ENCODE measurements around the gene AFF1. TPM values are rescaled to one million over a fixed set of nuclear protein-coding genes. Genes with fewer than 3 reads are reported as not detected.
"Not testable (repeated sequence)": the region's sequence is repeated elsewhere in the genome, so short reads cannot be mapped to it uniquely, and the experiment has no call there.

Gene AFF1
- total RNA-seq, 1 experiment from 2014 or later: 14.5 TPM

DNA sequence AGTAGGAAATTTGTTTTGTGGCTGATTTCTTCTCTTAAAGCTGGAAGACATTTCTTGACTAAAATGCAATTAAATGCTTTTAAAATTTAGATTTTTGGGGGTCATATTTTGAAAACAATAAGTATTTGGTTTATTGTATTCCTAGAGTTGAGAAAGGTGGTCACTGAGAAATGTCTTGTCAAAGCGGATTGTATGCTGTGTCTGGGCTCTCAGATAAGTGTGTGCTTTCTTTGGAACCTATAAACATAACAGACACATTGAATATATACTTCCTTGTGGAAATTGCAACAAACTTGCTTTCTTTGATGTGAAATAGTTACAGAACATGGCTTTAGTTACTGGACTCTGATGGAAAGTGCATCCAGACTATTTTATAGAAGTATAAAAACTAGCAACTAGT is 75.4 kb downstream of the AFF1 start:
- no peaks in the 10 kb centered on the region for H3K36me3 ChIP-seq
- H3K4me3 ChIP-seq: no peak overlapping the region
- H3K27ac ChIP-seq: no peak overlapping the region
- H3K4me1 ChIP-seq (replicated peaks): peaks cover 34% of the 10 kb centered on the region
- no peak for DNase-seq (ENCODE audit: low read depth in 1 of 2, low spot score in 2 of 2)
- H3K27me3 ChIP-seq (replicated peaks): no peaks in the 10 kb centered on the region
- no peaks in the 10 kb centered on the region for H3K9me3 ChIP-seq (replicated peaks)

DNA sequence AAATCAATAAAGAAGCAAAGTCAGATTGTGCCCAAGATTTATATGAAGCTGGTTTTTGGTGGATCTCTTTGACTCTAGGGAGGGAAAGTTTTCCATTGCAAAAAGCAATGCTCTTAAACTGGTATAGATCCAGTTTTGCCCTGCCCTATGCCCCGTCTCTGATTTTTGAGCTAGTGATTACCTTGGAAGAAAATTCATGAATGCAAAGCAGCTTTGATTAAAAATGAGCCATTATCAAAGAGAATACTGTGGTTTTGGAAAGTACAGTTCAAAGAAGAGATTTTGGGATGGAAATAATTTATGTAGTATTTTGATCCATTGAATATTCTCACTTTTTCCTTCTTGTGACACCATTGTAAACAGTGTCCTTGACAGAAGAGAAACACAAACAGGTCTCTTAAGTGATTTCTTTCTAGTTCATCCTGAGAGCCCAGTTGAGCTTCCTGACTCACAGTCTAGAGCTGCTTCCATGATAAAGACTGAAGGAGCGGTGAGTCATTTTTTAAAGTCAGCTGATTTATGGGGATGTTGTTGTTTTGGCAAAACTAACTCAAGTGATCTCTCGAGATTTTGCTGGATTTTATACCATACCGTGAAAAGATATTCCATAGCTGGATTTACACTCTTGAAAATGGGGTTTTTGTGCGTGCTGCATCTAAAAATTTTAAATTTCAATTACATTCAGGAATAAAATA is 76.7 kb downstream of the AFF1 start:
- H3K36me3 ChIP-seq: no peaks in the 10 kb centered on the region
- H3K27ac ChIP-seq: no peak overlapping the region
- peak; percentile 53 to 59 for DNase-seq (ENCODE audit: low read depth in 1 of 2, low spot score in 2 of 2)
- no peaks in the 10 kb centered on the region for H3K27me3 ChIP-seq (replicated peaks)
- H3K9me3 ChIP-seq (replicated peaks): no peaks in the 10 kb centered on the region
- H3K4me1 ChIP-seq (replicated peaks): peaks cover 29% of the 10 kb centered on the region
- H3K4me3 ChIP-seq: no peak overlapping the region

DNA sequence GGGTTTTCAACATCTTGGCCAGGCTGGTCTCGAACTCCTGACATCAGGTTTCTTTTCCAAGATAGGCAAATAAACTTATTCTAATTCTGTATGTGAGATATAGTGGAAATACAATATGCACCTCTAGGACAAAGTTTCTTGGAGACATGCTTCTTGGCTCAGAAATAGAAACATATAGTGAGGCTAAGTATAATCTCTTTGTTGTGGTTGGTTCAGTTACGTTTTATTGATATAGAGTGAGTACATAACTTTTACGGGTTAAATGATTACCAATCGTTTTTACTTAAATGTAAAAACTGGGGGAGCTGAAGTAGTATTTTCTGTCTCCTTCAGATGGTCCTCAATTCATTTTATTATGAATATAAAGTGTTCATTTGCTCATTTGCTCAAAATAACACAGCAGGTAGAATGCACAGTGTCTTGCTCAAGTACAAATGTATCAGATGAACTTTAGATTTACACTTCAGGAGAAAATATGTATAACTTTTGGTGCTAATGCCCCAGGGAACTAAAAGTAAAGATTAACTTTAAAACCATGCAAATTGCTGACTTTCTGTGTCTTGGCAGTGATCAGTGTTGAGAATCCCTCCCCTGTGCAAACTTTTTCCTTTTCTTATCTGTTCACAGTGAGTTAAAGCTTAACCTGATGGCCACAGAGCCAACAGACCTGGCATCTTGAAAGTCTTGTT is 77.6 kb downstream of the AFF1 start:
- Histone ChIP-seq H3K9me3 (replicated peaks) (no peaks in the 10 kb centered on the region), H3K36me3 (no peaks in the 10 kb centered on the region), H3K4me1 (replicated peaks) (peaks cover 30% of the 10 kb centered on the region), H3K4me3 (no peak overlapping the region), H3K27ac (no peak overlapping the region), H3K27me3 (replicated peaks) (no peaks in the 10 kb centered on the region)
- no peak for DNase-seq (ENCODE audit: low read depth in 1 of 2, low spot score in 2 of 2)

DNA sequence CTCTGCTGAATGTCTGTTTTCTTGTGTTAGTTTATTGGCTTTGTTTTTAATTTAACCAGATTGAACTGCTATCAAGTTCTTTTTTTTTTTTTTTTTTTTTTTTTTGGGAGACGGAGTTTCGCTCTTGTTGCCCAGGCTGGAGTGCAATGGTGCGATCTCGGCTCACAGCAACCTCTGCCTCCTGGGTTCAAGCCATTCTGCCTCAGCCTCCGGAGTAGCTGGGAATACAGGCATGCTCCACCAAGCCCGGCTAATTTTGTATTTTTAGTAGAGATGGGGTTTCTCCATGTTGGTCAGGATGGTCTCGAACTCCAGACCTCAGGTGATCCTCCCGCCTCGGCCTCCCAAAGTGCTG is 78.1 kb downstream of the AFF1 start:
- not testable (repeated sequence) for H3K27me3 ChIP-seq (replicated peaks); DNase-seq (ENCODE audit: low read depth in 1 of 2, low spot score in 2 of 2); H3K27ac ChIP-seq; H3K4me3 ChIP-seq; H3K36me3 ChIP-seq; H3K9me3 ChIP-seq (replicated peaks)
- peaks cover 34% of the 10 kb centered on the region for H3K4me1 ChIP-seq (replicated peaks)

DNA sequence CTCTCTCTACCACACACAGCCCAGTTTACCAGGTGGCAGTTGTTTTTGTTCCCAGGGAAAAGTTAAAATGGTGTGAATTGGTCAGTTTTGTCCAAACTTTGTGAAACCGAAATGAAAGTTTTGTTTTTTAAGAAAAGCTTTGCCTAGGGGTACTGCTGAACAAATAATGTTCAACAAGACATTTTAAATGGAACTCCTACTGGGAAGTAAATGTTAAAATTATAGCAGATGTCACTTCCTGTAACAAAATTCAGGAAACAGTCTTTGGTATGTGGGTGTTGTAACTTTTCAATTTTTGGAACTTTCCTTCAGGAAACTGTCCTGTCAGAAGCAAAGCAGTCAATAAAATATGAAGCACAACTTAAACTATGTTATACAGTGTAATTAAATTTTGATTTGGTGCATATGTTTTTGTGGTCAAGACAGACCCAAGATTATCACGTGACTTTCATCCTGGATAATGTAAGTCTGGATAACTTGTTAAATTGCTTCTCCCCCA is 79.5 kb downstream of the AFF1 start:
- Histone ChIP-seq H3K27ac (no peak overlapping the region), H3K4me3 (no peak overlapping the region), H3K4me1 (replicated peaks) (peaks cover 34% of the 10 kb centered on the region), H3K36me3 (no peaks in the 10 kb centered on the region), H3K27me3 (replicated peaks) (no peaks in the 10 kb centered on the region), H3K9me3 (replicated peaks) (no peaks in the 10 kb centered on the region)
- DNase-seq (ENCODE audit: low read depth in 1 of 2, low spot score in 2 of 2): no peak

DNA sequence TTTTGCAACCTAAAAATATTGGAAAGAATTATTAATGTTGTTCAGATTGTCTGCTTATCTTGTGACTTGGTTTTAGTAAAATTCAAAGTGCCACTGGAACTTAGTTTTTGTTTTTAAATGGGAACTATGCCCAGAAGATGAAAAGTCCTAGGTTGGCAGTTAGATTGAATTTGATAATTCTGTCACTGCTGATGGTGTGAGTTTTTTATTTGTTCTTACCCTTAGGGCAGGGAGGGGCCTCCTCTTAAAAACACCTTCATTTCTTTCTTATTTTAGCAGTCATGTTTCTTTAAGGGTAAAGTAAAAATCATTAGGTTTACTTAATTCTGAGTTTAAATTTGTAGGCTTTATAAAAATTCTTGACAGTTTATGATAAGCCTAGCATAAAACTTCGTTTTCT is 80.6 kb downstream of the AFF1 start:
- H3K36me3 ChIP-seq: no peaks in the 10 kb centered on the region; the same call in 1 of the 2 replicates
- no peaks in the 10 kb centered on the region for H3K27me3 ChIP-seq (replicated peaks)
- peaks cover 34% of the 10 kb centered on the region for H3K4me1 ChIP-seq (replicated peaks)
- H3K4me3 ChIP-seq: no peak overlapping the region
- DNase-seq (ENCODE audit: low read depth in 1 of 2, low spot score in 2 of 2): no peak
- no peak overlapping the region for H3K27ac ChIP-seq
- no peaks in the 10 kb centered on the region for H3K9me3 ChIP-seq (replicated peaks)

DNA sequence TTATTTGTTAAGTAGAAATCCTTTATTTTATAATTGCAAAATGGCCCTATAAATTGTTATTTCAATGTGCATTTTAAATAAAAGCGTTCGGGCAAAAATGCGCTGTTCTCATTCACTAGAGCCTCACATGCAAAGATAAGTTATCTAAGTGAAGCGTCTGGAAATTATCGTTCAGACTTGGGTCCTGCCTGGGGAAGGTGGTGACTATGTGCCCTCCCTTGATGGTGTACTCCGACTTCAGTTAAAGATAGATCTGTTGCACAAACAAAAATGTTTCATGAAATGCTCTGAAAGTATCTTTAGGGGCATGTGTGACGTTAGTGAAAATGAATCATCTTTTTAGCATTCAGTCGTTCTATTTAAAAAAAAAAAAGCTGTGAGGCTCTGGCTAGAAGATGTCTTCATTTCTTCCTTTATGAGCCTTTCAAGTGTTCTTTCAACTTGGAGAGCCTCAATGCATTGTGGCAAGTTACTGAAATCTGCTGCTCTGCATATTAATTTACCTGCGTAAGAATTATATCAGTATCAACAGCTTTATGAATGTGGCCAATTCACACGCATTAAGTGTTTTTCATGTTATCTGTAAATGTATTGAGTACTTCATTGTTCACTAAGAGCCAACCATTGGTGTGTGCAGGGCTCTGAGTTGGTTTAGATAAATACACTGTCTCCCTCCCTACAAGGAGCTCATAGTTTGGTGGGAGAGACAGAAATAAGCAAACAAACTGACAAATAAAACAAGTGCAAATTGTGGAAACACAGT is 83.0 kb downstream of the AFF1 start:
- Histone ChIP-seq H3K36me3 (no peaks in the 10 kb centered on the region; the same call in 1 of the 2 replicates), H3K27ac (no peak overlapping the region), H3K4me3 (no peak overlapping the region), H3K9me3 (replicated peaks) (no peaks in the 10 kb centered on the region), H3K4me1 (replicated peaks) (peaks cover 25% of the 10 kb centered on the region), H3K27me3 (replicated peaks) (no peaks in the 10 kb centered on the region)
- no peak for DNase-seq (ENCODE audit: low read depth in 1 of 2, low spot score in 2 of 2)

DNA sequence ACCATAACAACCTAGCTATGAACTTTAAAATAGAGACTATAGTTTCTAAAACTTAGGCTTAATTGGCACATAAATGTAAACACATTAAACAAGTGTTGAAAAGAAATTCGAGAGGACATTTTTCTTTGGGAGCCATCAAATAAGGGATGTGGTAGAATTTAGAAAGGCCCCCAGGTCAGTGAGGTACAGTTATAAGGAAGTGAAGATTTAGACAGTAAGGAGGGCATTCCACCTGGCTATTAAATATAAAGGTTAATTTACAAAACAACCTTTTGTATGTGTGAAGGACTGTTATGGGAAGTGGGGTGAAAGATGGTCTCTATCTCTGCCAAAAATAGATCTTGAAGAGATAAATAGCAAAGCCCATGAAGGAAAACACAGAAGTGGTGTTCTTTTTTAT is 83.9 kb downstream of the AFF1 start:
- H3K4me3 ChIP-seq: no peak overlapping the region

DNA sequence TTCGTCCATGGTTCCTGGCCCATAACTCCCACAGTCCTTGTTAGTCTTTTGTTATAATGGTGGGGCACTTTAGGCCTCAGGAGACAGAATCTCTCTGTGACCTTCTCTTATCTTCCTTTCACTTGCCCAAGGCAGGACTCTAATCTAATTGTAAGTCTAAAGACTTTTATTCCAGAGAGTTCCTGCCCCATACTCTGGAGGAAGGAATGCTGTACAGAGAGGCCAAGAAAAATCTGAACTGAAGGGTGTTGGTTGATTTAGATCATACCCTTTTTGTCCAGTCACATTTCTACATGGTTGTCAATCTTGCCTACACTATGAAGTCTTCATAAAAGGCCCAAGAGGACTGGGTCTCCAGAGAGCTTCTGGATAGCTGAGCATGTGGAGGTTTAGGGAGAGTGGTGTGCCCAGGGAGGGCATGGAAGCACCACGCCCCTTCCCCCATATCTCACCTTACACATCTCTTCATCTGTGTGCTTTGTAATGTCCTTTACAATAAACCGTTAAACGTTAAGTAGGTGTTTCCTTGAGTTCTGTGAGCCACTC is 84.5 kb downstream of the AFF1 start:
- DNase-seq (ENCODE audit: low read depth in 1 of 2, low spot score in 2 of 2): no peak
- Histone ChIP-seq H3K27me3 (replicated peaks) (no peaks in the 10 kb centered on the region), H3K36me3 (no peaks in the 10 kb centered on the region; the same call in 1 of the 2 replicates), H3K4me3 (no peak overlapping the region), H3K27ac (no peak overlapping the region), H3K9me3 (replicated peaks) (no peaks in the 10 kb centered on the region), H3K4me1 (replicated peaks) (peaks cover 21% of the 10 kb centered on the region)

More for the DNA sequence above, 83.9 kb downstream of the AFF1 start:
- no peak overlapping the region for H3K27ac ChIP-seq
- peaks cover 25% of the 10 kb centered on the region for H3K4me1 ChIP-seq (replicated peaks)
- H3K36me3 ChIP-seq: no peaks in the 10 kb centered on the region; the same call in 1 of the 2 replicates
- H3K27me3 ChIP-seq (replicated peaks): no peaks in the 10 kb centered on the region
- no peak for DNase-seq (ENCODE audit: low read depth in 1 of 2, low spot score in 2 of 2)
- H3K9me3 ChIP-seq (replicated peaks): no peaks in the 10 kb centered on the region

DNA sequence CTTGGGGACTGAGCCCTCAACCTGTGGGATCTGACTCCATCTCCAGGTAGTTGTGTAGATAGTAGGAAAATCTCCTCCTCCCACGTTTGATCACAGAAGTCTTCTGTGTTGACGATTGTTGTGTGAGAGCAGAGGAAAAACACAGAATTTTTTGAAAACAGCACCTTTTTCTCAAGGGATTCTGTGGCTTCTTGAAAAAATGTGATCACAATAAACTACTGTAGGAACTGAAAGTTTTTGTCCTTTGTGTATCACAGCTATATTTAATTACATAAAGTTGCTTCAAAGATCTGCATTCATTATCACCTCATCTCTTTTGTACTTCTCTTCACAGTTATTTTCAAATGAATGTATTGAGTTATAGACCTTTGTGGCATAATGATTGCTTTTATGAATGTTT is 85.1 kb downstream of the AFF1 start:
- H3K4me1 ChIP-seq (replicated peaks): peaks cover 16% of the 10 kb centered on the region
- no peaks in the 10 kb centered on the region for H3K27me3 ChIP-seq (replicated peaks)
- H3K9me3 ChIP-seq (replicated peaks): no peaks in the 10 kb centered on the region
- no peak for DNase-seq (ENCODE audit: low read depth in 1 of 2, low spot score in 2 of 2)
- no peak overlapping the region for H3K27ac ChIP-seq
- no peak overlapping the region for H3K4me3 ChIP-seq
- H3K36me3 ChIP-seq: no peaks in the 10 kb centered on the region; the same call in 1 of the 2 replicates

DNA sequence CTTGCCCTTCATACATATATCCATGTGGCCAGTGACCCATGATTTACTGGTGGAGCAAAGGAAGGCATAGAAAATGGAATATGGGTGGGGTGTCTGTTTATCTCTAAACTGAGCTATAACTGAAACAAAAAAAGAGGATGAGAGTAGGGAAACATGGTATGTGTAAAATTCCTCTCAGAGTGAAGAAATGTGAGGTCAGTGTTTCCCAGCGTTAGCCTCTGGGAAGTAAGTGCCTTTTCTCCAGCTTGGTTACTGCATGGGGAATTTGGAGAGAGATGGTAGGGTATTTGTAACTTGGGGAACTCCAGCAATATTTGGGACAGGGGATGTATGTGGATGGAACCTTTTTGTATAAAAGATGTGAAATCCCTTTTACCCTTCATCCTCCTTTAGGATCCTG is 89.4 kb downstream of the AFF1 start:
- Histone ChIP-seq H3K4me3 (no peak overlapping the region), H3K9me3 (replicated peaks) (no peaks in the 10 kb centered on the region), H3K36me3 (no peaks in the 10 kb centered on the region; the same call in 1 of the 2 replicates), H3K4me1 (replicated peaks) (no peaks in the 10 kb centered on the region), H3K27ac (no peak overlapping the region), H3K27me3 (replicated peaks) (no peaks in the 10 kb centered on the region)
- no peak for DNase-seq (ENCODE audit: low read depth in 1 of 2, low spot score in 2 of 2)

DNA sequence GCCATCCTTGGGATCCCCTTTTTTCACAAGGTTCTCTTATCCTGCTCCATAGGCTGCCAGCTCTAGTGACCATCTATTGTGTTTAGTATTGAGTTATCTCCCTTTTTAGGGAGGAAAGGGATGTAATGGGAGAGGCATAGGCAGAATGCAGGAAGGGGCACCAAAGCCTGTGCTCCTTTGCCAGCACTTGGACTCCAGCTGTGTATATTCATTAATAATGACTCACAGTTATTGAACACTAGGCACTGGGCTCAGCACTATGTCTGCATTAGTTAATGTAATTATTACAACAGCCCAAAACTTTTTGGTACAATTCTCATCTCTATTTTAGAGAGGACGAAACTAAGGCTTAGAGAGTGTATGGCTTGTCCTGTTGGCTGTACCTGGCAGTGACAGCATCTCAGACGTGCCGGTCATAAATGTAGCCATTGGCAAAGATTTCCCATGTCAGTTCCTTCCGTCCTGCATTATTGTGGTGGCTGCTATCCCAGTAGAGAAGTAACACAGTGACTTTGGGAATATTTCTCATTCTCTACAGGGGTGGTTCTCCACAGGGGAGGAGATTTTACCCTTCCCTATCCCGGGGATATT is 90.3 kb downstream of the AFF1 start:
- H3K27me3 ChIP-seq (replicated peaks): no peaks in the 10 kb centered on the region
- H3K36me3 ChIP-seq: no peaks in the 10 kb centered on the region; the same call in 1 of the 2 replicates
- H3K4me1 ChIP-seq (replicated peaks): no peaks in the 10 kb centered on the region
- no peak overlapping the region for H3K4me3 ChIP-seq
- H3K27ac ChIP-seq: no peak overlapping the region
- H3K9me3 ChIP-seq (replicated peaks): no peaks in the 10 kb centered on the region
- no peak for DNase-seq (ENCODE audit: low read depth in 1 of 2, low spot score in 2 of 2)

DNA sequence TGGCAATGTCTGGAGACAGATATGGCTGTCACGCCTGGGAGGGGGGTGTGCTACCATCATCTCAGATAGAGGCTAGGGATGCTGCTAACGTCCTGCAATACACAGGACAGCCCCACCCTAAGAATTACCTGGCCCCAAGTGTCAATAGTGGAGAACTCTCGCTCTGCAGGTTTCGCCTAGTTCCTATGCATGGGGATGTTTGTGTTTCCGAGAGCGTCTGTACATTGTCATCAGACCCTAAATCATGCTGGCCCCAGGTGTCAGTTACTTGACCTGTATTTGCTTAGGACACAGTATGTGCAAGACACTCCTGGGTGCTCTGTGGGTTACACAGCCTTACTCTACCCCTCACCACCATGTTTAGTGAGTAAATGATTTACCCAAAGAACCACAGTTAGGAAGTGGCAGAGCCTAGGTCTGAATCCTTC is 90.8 kb downstream of the AFF1 start:
- DNase-seq (ENCODE audit: low read depth in 1 of 2, low spot score in 2 of 2): no peak
- no peaks in the 10 kb centered on the region for H3K27me3 ChIP-seq (replicated peaks)
- peaks cover under 1% of the 10 kb centered on the region; the same call in 1 of the 2 replicates for H3K4me1 ChIP-seq (replicated peaks)
- H3K36me3 ChIP-seq: no peaks in the 10 kb centered on the region; the same call in 1 of the 2 replicates
- no peak overlapping the region for H3K27ac ChIP-seq
- H3K9me3 ChIP-seq (replicated peaks): no peaks in the 10 kb centered on the region
- H3K4me3 ChIP-seq: no peak overlapping the region

All from SJSA1 (cell line).